Measurements from ENCODE around the gene C1S.

- TF ChIP-seq CTCF (IDR thresholded peaks at IDR 0.05): no peak
- no peak for TF ChIP-seq POLR2A (IDR thresholded peaks at IDR 0.05)
Observed at GRCh38 chr12:7083125-7083524, 22.6 kb downstream of the C1S start.

Data from tibial nerve (tissue), 3 donors.